Stomach (tissue), 4 donors: ENCODE measurements around the gene TRAK1.

Source experiments
- POLR2A ChIP-seq, 4 donors: fragments of 450-650 bp; IDR thresholded peaks; one replicate each; pipeline ENCODE4 v1.6.1; 2016; ENCODE audit warnings: antibody characterized with exemption in 4 of 4, control low read depth in 2 of 4, mild to moderate bottlenecking in 1 of 4, moderate library complexity in 1 of 4
- POLR2AphosphoS5 ChIP-seq, 3 donors: sonication (generic); formaldehyde crosslinking; IDR thresholded peaks; one replicate each; pipeline ENCODE4 v1.6.1; 2016; ENCODE audit warnings: antibody characterized with exemption in 3 of 3
- TF ChIP-seq, protein P1 (sequence below), 7 experiments: fragments of 450-650 bp in 4 of 7; fragments of 200-600 bp in 3 of 7; sonication (generic) in 3 of 7; IDR thresholded peaks; one replicate each; pipeline ENCODE4 v1.5.1; 2016 to 2019; ENCODE audit warnings: antibody characterized with exemption in 7 of 7, control low read depth in 2 of 7, mild to moderate bottlenecking in 1 of 7

DNA sequence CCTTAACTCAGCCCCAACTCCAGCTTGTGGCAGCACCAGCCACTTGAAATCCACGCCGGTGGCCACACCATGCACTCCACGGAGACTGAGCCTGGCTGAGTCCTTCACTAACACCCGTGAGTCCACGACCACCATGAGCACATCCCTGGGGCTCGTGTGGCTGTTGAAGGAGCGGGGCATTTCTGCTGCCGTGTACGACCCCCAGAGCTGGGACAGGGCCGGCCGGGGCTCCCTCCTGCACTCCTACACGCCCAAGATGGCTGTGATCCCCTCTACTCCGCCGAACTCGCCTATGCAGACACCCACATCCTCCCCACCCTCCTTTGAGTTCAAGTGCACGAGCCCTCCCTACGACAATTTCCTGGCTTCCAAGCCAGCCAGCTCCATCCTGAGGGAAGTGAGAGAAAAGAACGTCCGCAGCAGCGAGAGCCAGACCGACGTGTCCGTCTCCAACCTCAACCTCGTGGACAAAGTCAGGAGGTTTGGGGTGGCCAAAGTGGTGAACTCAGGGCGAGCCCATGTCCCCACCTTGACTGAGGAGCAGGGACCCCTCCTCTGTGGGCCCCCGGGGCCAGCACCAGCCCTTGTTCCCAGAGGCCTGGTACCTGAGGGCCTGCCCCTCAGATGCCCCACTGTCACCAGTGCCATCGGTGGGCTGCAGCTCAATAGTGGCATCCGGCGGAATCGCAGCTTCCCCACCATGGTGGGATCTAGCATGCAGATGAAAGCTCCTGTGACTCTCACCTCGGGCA, 132.0 kb downstream of the TRAK1 start:
- TF ChIP-seq, protein P1, sequence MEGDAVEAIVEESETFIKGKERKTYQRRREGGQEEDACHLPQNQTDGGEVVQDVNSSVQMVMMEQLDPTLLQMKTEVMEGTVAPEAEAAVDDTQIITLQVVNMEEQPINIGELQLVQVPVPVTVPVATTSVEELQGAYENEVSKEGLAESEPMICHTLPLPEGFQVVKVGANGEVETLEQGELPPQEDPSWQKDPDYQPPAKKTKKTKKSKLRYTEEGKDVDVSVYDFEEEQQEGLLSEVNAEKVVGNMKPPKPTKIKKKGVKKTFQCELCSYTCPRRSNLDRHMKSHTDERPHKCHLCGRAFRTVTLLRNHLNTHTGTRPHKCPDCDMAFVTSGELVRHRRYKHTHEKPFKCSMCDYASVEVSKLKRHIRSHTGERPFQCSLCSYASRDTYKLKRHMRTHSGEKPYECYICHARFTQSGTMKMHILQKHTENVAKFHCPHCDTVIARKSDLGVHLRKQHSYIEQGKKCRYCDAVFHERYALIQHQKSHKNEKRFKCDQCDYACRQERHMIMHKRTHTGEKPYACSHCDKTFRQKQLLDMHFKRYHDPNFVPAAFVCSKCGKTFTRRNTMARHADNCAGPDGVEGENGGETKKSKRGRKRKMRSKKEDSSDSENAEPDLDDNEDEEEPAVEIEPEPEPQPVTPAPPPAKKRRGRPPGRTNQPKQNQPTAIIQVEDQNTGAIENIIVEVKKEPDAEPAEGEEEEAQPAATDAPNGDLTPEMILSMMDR (IDR thresholded peaks at IDR 0.05), result no peak
- TF ChIP-seq POLR2A (IDR thresholded peaks at IDR 0.05) (no peak), POLR2AphosphoS5 (IDR thresholded peaks at IDR 0.05) (no peak)
